Measurements from ENCODE around the gene CA9. TPM values are rescaled to one million over a fixed set of nuclear protein-coding genes. Genes with fewer than 3 reads are reported as not detected.

CA9 gene
- total and polyA plus RNA-seq, 9 of the 15 experiments (the other 6 are each of a cell fraction or from before 2014, with no cell fraction given), result 0.15 to 10.6 (median 0.60) TPM; not detected in 4

DNA sequence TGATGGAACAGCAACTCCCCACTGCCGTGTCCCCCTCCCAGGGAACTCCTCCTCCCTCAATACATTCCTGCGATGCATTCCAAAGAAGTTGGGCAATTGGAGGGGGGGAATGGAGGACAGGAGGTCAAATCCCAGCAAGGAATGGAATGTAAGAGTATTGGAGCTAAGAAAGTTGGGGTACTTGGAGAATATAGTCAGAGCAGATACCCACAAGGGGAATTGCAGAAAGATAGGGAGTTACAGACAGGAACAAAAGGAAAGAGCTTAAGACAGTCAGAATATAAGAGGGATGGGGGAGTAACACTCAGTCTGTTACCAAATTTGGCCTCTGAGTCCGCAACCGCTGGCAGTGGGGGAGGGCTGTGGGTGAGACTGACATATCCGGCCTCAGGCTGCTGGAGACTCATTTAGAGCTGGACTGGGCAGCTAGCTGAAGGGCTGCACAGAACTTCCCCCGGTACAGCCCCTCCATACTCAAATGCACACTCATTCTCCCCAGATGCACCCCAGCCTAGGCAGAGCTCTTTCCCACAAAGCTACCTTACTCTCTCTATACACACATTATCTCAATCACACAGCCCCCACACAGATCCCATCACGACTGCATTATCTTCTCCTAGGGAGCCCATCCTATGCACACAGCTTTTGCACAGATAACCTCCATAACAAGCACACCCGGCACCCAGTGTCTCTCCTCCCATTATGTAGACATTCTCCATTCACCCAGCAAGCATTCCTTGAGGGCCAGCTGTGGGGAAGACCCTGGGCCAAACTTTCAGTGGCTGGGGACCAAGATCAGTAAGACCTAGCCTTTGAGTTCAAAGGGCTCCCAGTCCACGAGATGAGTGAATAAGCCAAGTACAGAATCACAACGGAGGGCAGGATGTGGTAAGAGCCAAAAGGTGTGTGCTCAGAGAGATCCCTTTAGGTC lies 54.6 kb downstream of the CA9 start (continued):
- TF ChIP-seq AFF4 (CRISPR knock-in tag; IDR thresholded peaks at IDR 0.05), result no peak
- no peak for TF ChIP-seq ZNF518B (CRISPR knock-in tag; IDR thresholded peaks at IDR 0.05)
- no peak for TF ChIP-seq WHSC1 (IDR thresholded peaks at IDR 0.05; ENCODE audit: low read length)
- TF ChIP-seq PHTF2 (CRISPR knock-in tag; IDR thresholded peaks at IDR 0.05), result no peak
- no peak for TF ChIP-seq KLF10 (CRISPR knock-in tag; IDR thresholded peaks at IDR 0.05)
- TF ChIP-seq BCL6 (CRISPR knock-in tag; IDR thresholded peaks at IDR 0.05), result no peak
- TF ChIP-seq NCOA1 (IDR thresholded peaks at IDR 0.05; ENCODE audit: low read depth), result peak; percentile 89
- TF ChIP-seq SOX6 (IDR thresholded peaks at IDR 0.05), result peak; percentile 88
- peak; percentile 77; the same call in 1 of the 2 replicates for TF ChIP-seq NFRKB (IDR thresholded peaks at IDR 0.05; ENCODE audit: low read depth)
- TF ChIP-seq MXI1 (IDR thresholded peaks at IDR 0.05; ENCODE audit: low read depth, low read length), result 0 out of 2 replicates have a peak, but pooled peaks have one; percentile 11
- TF ChIP-seq NCOA2 (IDR thresholded peaks at IDR 0.05; ENCODE audit: partially characterized antibody in 2 of 2), result peak in 1 of 2 experiments; percentile 72
- no peak for TF ChIP-seq STAT5B (CRISPR knock-in tag; IDR thresholded peaks at IDR 0.05)
- peak; percentile 25 for TF ChIP-seq CHD1 (IDR thresholded peaks at IDR 0.05; ENCODE audit: low read length)
- peak; percentile 53 for TF ChIP-seq TBP (optimal IDR thresholded peaks at IDR 0.05; ENCODE audit: low read depth, low read length)
- TF ChIP-seq ATF7 (IDR thresholded peaks at IDR 0.05), result peak; percentile 41; the same call in 1 of the 2 replicates
- peak; percentile 44 for TF ChIP-seq MBD2 (IDR thresholded peaks at IDR 0.05; ENCODE audit: borderline replicate concordance, low read depth)
- TF ChIP-seq SRF (CRISPR knock-in tag; IDR thresholded peaks at IDR 0.05), result peak; percentile 91 to 98
- no peak for TF ChIP-seq DMBX1 (CRISPR knock-in tag; IDR thresholded peaks at IDR 0.05; ENCODE audit: borderline replicate concordance)
- no peak for TF ChIP-seq ZNF197 (CRISPR knock-in tag; IDR thresholded peaks at IDR 0.05; ENCODE audit: low read depth)
- peak; percentile 78 for TF ChIP-seq MYNN (IDR thresholded peaks at IDR 0.05)
- no peak for TF ChIP-seq MYNN (CRISPR knock-in tag; IDR thresholded peaks at IDR 0.05)
- TF ChIP-seq RBM15 (IDR thresholded peaks at IDR 0.05; ENCODE audit: insufficient read depth, low read length), result no peak

Data from K562 (cell line).